IMR-90 (cell line): ENCODE measurements around the gene KCNK3. TPM values are rescaled to one million over a fixed set of nuclear protein-coding genes. Genes with fewer than 3 reads are reported as not detected.
A peak's percentile ranks its signal among the peaks of the same experiment; 100 is the strongest.

Experiments used
- ATAC-seq: fragments of 200-7000 bp; cut with Tn5 transposase; 2 replicates; pipeline ENCODE4 v1.9.1; 2020; ENCODE audit warnings: low read depth, mild to moderate bottlenecking, moderate library complexity
- BruUV-seq: library from RNA; stranded (reverse); fragments of 400-500 nt; replicated peaks from 2 replicates; lab custom pipeline; 2021; lab: Mats Ljungman, UMichigan
- CTCF ChIA-PET: fragments of 300-600 bp; formaldehyde crosslinking; extraction: SDS; loops from one replicate; lab custom pipeline; 2021; ENCODE audit warnings: antibody characterized with exemption; lab: Yijun Ruan, JAX
- POLR2A ChIA-PET: fragments of 300-600 bp; sonication (Branson Sonifier 250); formaldehyde crosslinking; loops from one replicate; lab custom pipeline; 2022; ENCODE audit warnings: antibody characterized with exemption; ENCODE audit not compliant: unreplicated experiment; lab: Charles Lee
- DNase-seq: peaks from one replicate; pipeline ENCODE4 v3.0.0; 2013
- H2AFZ ChIP-seq: replicated peaks from 2 replicates; pipeline ENCODE3; 2013; ENCODE audit warnings: low read length, mild to moderate bottlenecking; ENCODE audit not compliant: poor library complexity
- H2AK5ac ChIP-seq: 2 replicates; pipeline ENCODE4 v1.6.1; 2013; ENCODE audit warnings: low read depth, low read length, inconsistent platforms
- H2AK9ac ChIP-seq: replicated peaks from 2 replicates; pipeline ENCODE3; 2013; ENCODE audit warnings: mild to moderate bottlenecking, low read depth, low read length, moderate library complexity; ENCODE audit not compliant: poor library complexity
- H2BK120ac ChIP-seq: 2 replicates; pipeline ENCODE4 v1.6.1; 2013; ENCODE audit warnings: low read depth, low read length, inconsistent platforms
- H2BK15ac ChIP-seq: 3 replicates; pipeline ENCODE4 v1.6.1; 2013; ENCODE audit warnings: low read depth, low read length, inconsistent platforms
- H2BK20ac ChIP-seq: 2 replicates; pipeline ENCODE4 v1.6.1; 2013; ENCODE audit warnings: low read depth, mild to moderate bottlenecking, inconsistent platforms, low read length, moderate library complexity
- H2BK5ac ChIP-seq: 2 replicates; pipeline ENCODE4 v1.6.1; 2013; ENCODE audit warnings: mild to moderate bottlenecking, low read depth, low read length, inconsistent platforms; ENCODE audit not compliant: poor library complexity, severe bottlenecking
- H3K14ac ChIP-seq: replicated peaks from 2 replicates; pipeline ENCODE4 v1.6.1; 2013; ENCODE audit warnings: low read depth, low read length, inconsistent platforms
- H3K18ac ChIP-seq: 2 replicates; pipeline ENCODE4 v1.6.1; 2013; ENCODE audit warnings: low read depth, low read length, control low read depth
- H3K23ac ChIP-seq: 2 replicates; pipeline ENCODE4 v1.6.1; 2013; ENCODE audit warnings: low read depth, low read length, inconsistent platforms
- H3K27ac ChIP-seq: 2 replicates; pipeline ENCODE4 v1.5.1; 2013; ENCODE audit warnings: mild to moderate bottlenecking, control low read depth, low read length; ENCODE audit not compliant: insufficient read depth
- H3K27me3 ChIP-seq: 2 replicates; pipeline ENCODE4 v1.6.1; 2013; ENCODE audit warnings: low read length; ENCODE audit not compliant: control insufficient read depth, insufficient read depth
- H3K36me3 ChIP-seq: 2 replicates; pipeline ENCODE4 v1.6.1; 2013; ENCODE audit warnings: low read length, mixed read lengths; ENCODE audit not compliant: control insufficient read depth, insufficient read depth
- H3K4ac ChIP-seq: 2 replicates; pipeline ENCODE4 v1.6.1; 2013; ENCODE audit warnings: low read depth, low read length, inconsistent platforms
- H3K4me1 ChIP-seq: 2 replicates; pipeline ENCODE4 v1.6.1; 2013; ENCODE audit warnings: low read length, mixed read lengths; ENCODE audit not compliant: control insufficient read depth, insufficient read depth
- H3K4me2 ChIP-seq: 2 replicates; pipeline ENCODE4 v1.6.1; 2013; ENCODE audit warnings: low read depth, mild to moderate bottlenecking, control low read depth, low read length, moderate library complexity
- H3K4me3 ChIP-seq: 2 replicates; pipeline ENCODE4 v1.5.1; 2013; ENCODE audit warnings: low read depth, mild to moderate bottlenecking, control low read depth, low read length, moderate library complexity; ENCODE audit not compliant: insufficient read depth
- H3K56ac ChIP-seq: 2 replicates; pipeline ENCODE4 v1.6.1; 2013; ENCODE audit warnings: low read length, inconsistent platforms; ENCODE audit not compliant: insufficient read depth; ENCODE audit errors: extremely low read depth
- H3K79me1 ChIP-seq, 2 experiments: 2 replicates each; pipeline ENCODE4 v1.6.1; 2013; ENCODE audit warnings: low read length in 2 of 2, inconsistent platforms in 1 of 2, low read depth in 1 of 2
- H3K9ac ChIP-seq: 2 replicates; pipeline ENCODE4 v1.6.1; 2013; ENCODE audit warnings: low read depth, low read length, control low read depth
- H3K9me1 ChIP-seq: 2 replicates; pipeline ENCODE4 v1.6.1; 2013; ENCODE audit warnings: low read length, inconsistent platforms; ENCODE audit not compliant: insufficient read depth
- H3K9me3 ChIP-seq: 2 replicates; pipeline ENCODE4 v1.6.1; 2013; ENCODE audit warnings: low read length; ENCODE audit not compliant: control insufficient read depth, insufficient read depth
- H4K20me1 ChIP-seq: 2 replicates; pipeline ENCODE4 v1.6.1; 2013; ENCODE audit warnings: low read length, inconsistent platforms; ENCODE audit not compliant: insufficient read depth
- H4K5ac ChIP-seq: 2 replicates; pipeline ENCODE4 v1.6.1; 2013; ENCODE audit warnings: mild to moderate bottlenecking, low read depth, low read length, control low read depth
- H4K8ac ChIP-seq, 2 experiments: 2 replicates each; pipeline ENCODE4 v1.6.1; 2013; ENCODE audit warnings: low read depth in 2 of 2, low read length in 2 of 2, control low read depth in 1 of 2, inconsistent platforms in 1 of 2
- H4K91ac ChIP-seq: 2 replicates; pipeline ENCODE4 v1.6.1; 2013; ENCODE audit warnings: low read depth, low read length, inconsistent platforms; ENCODE audit not compliant: insufficient read depth
- BHLHE40 ChIP-seq: fragments of 150-350 bp; IDR thresholded peaks from 2 replicates; pipeline ENCODE4 v1.6.1; 2016; ENCODE audit warnings: mild to moderate bottlenecking, low read depth, low read length
- CEBPB ChIP-seq: IDR thresholded peaks from 2 replicates; pipeline ENCODE4 v1.6.1; 2012; ENCODE audit warnings: low read depth, low read length, improper control_type of control experiment
- CHD1 ChIP-seq: IDR thresholded peaks from 2 replicates; pipeline ENCODE4 v1.6.1; 2012; ENCODE audit warnings: low read depth, low read length, improper control_type of control experiment
- CTCF ChIP-seq: conservative IDR thresholded peaks from 2 replicates; pipeline ENCODE4 v1.5.1; 2012; ENCODE audit warnings: mild to moderate bottlenecking, low read depth, low read length, improper control_type of control experiment
- ELK1 ChIP-seq: fragments of 150-350 bp; IDR thresholded peaks from 2 replicates; pipeline ENCODE4 v1.6.1; 2016; ENCODE audit warnings: low read depth, mild to moderate bottlenecking, low read length, moderate library complexity, borderline replicate concordance
- FOS ChIP-seq: fragments of 150-350 bp; IDR thresholded peaks from 2 replicates; pipeline ENCODE4 v1.6.1; 2016; ENCODE audit warnings: low read depth, low read length
- MAFK ChIP-seq: IDR thresholded peaks from 2 replicates; pipeline ENCODE4 v1.6.1; 2012; ENCODE audit warnings: low read depth, low read length, improper control_type of control experiment
- MXI1 ChIP-seq: IDR thresholded peaks from 2 replicates; pipeline ENCODE4 v1.6.1; 2012; ENCODE audit warnings: low read depth, mild to moderate bottlenecking, low read length, moderate library complexity, borderline replicate concordance
- NFE2L2 ChIP-seq: fragments of 150-350 bp; IDR thresholded peaks from 2 replicates; pipeline ENCODE4 v1.6.1; 2016; ENCODE audit warnings: low read depth, mild to moderate bottlenecking, low read length
- POLR2A ChIP-seq: IDR thresholded peaks from 2 replicates; pipeline ENCODE4 v1.6.1; 2012; ENCODE audit warnings: mild to moderate bottlenecking, low read depth, low read length
- RAD21 ChIP-seq: IDR thresholded peaks from 2 replicates; pipeline ENCODE4 v1.6.1; 2012; ENCODE audit warnings: low read length, improper control_type of control experiment
- RCOR1 ChIP-seq: IDR thresholded peaks from 2 replicates; pipeline ENCODE4 v1.6.1; 2012; ENCODE audit warnings: mild to moderate bottlenecking, low read length, improper control_type of control experiment; ENCODE audit not compliant: insufficient replicate concordance
- RFX5 ChIP-seq: IDR thresholded peaks from 2 replicates; pipeline ENCODE4 v1.8.0; 2012; ENCODE audit warnings: low read depth, mild to moderate bottlenecking, low read length, moderate library complexity
- SMC3 ChIP-seq: fragments of 150-350 bp; IDR thresholded peaks from 2 replicates; pipeline ENCODE4 v1.6.1; 2016; ENCODE audit warnings: low read depth, mild to moderate bottlenecking, antibody characterized with exemption, low read length, moderate library complexity
- USF2 ChIP-seq: fragments of 150-350 bp; IDR thresholded peaks from 2 replicates; pipeline ENCODE4 v1.6.1; 2017; ENCODE audit warnings: mild to moderate bottlenecking, antibody characterized with exemption, low read length, low read depth
- WGBS, 2 experiments: methylation state at CpG; one replicate each; pipeline versions ENCODE4 v1.1.5 to v1.1.7; 2013; ENCODE audit warnings: missing lambda C conversion rate in 2 of 2; ENCODE audit not compliant: insufficient read length in 1 of 2; ENCODE audit errors: extremely low coverage in 2 of 2; 5-methylcytosine and 5-hydroxymethylcytosine counted together
- dilution Hi-C: fragments of 300-500 bp; cut with HindIII; formaldehyde crosslinking; loops from one replicate; pipeline ENCODE4 v1.14.3; 2018; ENCODE audit warnings: low sequenced_read_pairs; ENCODE audit not compliant: unreplicated experiment
- in situ Hi-C: fragments of 300-500 bp; cut with MboI; formaldehyde crosslinking; loops from 3 replicates; pipeline ENCODE4 v1.14.3; 2019; ENCODE audit warnings: low sequenced_read_pairs, inconsistent platforms, mixed read lengths
- intact Hi-C: fragments of 100-400 bp; cut with micrococcal nuclease; formaldehyde crosslinking; loops from 2 replicates; pipeline ENCODE4 v1.10.0; 2022
- polyA plus RNA-seq, 3 experiments: library from polyadenylated mRNA; depleted of rRNA; stranded (reverse); fragments of >200 nt; gene quantifications; 2 replicates each; pipeline ENCODE4 v1.2.3, GENCODE V29; 2012; ENCODE audit warnings: low replicate concordance in 1 of 3
- total RNA-seq: library from RNA; depleted of rRNA; stranded (reverse); fragments of >200 nt; gene quantifications from 2 replicates; pipeline ENCODE4 v1.2.3, GENCODE V29; 2012

The KCNK3 gene
- total and polyA plus RNA-seq, 2 of the 4 experiments (the other 2 are of a cell fraction): under 0.01 to 0.03 TPM

GRCh38 chr2:26653207-26654060 lies 39.1 kb upstream of the KCNK3 start:
- WGBS, 2 experiments: 81% methylated on average over 6 of the region's 13 CpGs; no CpG with 5 or more reads in 1 of the 2 experiments
- DNase-seq (no peak), ATAC-seq (no peak)
- Histone ChIP-seq H2AFZ (peak overlapping the region; percentile 43), H3K36me3 (no peaks in the 10 kb centered on the region), H3K27ac (no peak overlapping the region), H3K9ac (no peak overlapping the region), H3K14ac (no peak overlapping the region), H3K4me3 (no peak overlapping the region), H3K56ac (no peak overlapping the region), H3K79me1 (no peaks in the 10 kb centered on the region), H3K9me3 (peaks cover 3% of the 10 kb centered on the region), H3K9me1 (no peaks in the 10 kb centered on the region), H2AK5ac (no peak overlapping the region), H3K4me2 (no peak overlapping the region), H4K91ac (no peak overlapping the region), H3K27me3 (peaks cover 44% of the 10 kb centered on the region), H4K20me1 (no peaks in the 10 kb centered on the region), H3K4me1 (peaks cover 2% of the 10 kb centered on the region; the same call in 1 of the 2 replicates), H2BK15ac (no peak overlapping the region), H3K4ac (no peak overlapping the region), H4K5ac (no peak overlapping the region; the same call in 1 of the 2 replicates), H2BK5ac (no peak overlapping the region), H3K18ac (no peak overlapping the region; the same call in 1 of the 2 replicates), H3K23ac (no peak overlapping the region), H2AK9ac (no peak overlapping the region), H2BK20ac (no peak overlapping the region), H4K8ac (no peak overlapping the region), H2BK120ac (no peak overlapping the region)
- dilution Hi-C loops (no loop called here), in situ Hi-C loops (no loop called here), intact Hi-C loops (no loop called here)
- CTCF ChIA-PET: no interaction called here
- no TSS peak for BruUV-seq
- POLR2A ChIA-PET: no interaction called here
- no peak for TF ChIP-seq USF2
- no peak for TF ChIP-seq NFE2L2
- TF ChIP-seq ELK1: no peak
- TF ChIP-seq RAD21: no peak
- no peak for TF ChIP-seq BHLHE40
- no peak for TF ChIP-seq CEBPB
- no peak for TF ChIP-seq CHD1
- no peak for TF ChIP-seq MXI1
- no peak for TF ChIP-seq MAFK
- TF ChIP-seq SMC3: no peak
- TF ChIP-seq FOS: no peak
- TF ChIP-seq POLR2A: no peak
- TF ChIP-seq RCOR1: no peak
- TF ChIP-seq CTCF: no peak
- no peak for TF ChIP-seq RFX5
